Astrocyte (in vitro differentiated cells and primary cell): Measurements from ENCODE around the gene ADNP2. TPM values are rescaled to one million over a fixed set of nuclear protein-coding genes. Genes with fewer than 3 reads are reported as not detected.

Experiments used
- DNase-seq: peaks from one replicate; pipeline ENCODE4 v3.0.0-alpha.2; 2010; ENCODE audit warnings: low read depth
- FAIRE-seq: peaks from 2 replicates; lab custom pipeline; 2011; peaks lifted over from hg19 to GRCh38; lab: Jason Lieb, UNC
- H2AFZ ChIP-seq: 2 replicates; pipeline ENCODE4 v1.6.0; 2012; ENCODE audit warnings: low read depth, low read length, inconsistent platforms
- H3K27ac ChIP-seq: 2 replicates; pipeline ENCODE4 v1.5.1; 2011; ENCODE audit warnings: low read depth, low read length, inconsistent platforms
- H3K27me3 ChIP-seq: 2 replicates; pipeline ENCODE4 v1.6.0; 2011; ENCODE audit warnings: low read length, inconsistent platforms; ENCODE audit not compliant: insufficient read depth
- H3K36me3 ChIP-seq: 2 replicates; pipeline ENCODE4 v1.5.1; 2011; ENCODE audit warnings: low read length, inconsistent platforms; ENCODE audit not compliant: insufficient read depth
- H3K4me1 ChIP-seq: 2 replicates; pipeline ENCODE4 v1.5.1; 2011; ENCODE audit warnings: low read length, inconsistent platforms; ENCODE audit not compliant: insufficient read depth
- H3K4me2 ChIP-seq: 2 replicates; pipeline ENCODE4 v1.6.0; 2012; ENCODE audit warnings: low read length, inconsistent platforms
- H3K4me3 ChIP-seq: 2 replicates; pipeline ENCODE4 v1.5.1; 2011; ENCODE audit warnings: low read depth, mild to moderate bottlenecking, low read length, inconsistent platforms; ENCODE audit not compliant: insufficient read depth
- H3K79me2 ChIP-seq: 2 replicates; pipeline ENCODE4 v1.6.0; 2012; ENCODE audit warnings: mild to moderate bottlenecking, low read length, inconsistent platforms; ENCODE audit not compliant: insufficient read depth
- H3K9ac ChIP-seq: 2 replicates; pipeline ENCODE4 v1.6.0; 2012; ENCODE audit warnings: mild to moderate bottlenecking, low read length, inconsistent platforms
- H3K9me3 ChIP-seq: 2 replicates; pipeline ENCODE4 v1.5.1; 2012; ENCODE audit warnings: low read depth, mild to moderate bottlenecking, low read length, inconsistent platforms; ENCODE audit not compliant: insufficient read depth
- H4K20me1 ChIP-seq: 2 replicates; pipeline ENCODE4 v1.6.0; 2012; ENCODE audit warnings: low read length, inconsistent platforms; ENCODE audit not compliant: insufficient read depth
- H3K27ac Mint-ChIP-seq: one replicate; pipeline ENCODE4 v1.8.0; 2021; ENCODE audit warnings: mild to moderate bottlenecking, mixed read lengths; ENCODE audit not compliant: unreplicated experiment
- H3K27me3 Mint-ChIP-seq: one replicate; pipeline ENCODE4 v1.8.0; 2021; ENCODE audit warnings: low read depth, mixed read lengths; ENCODE audit not compliant: unreplicated experiment
- H3K36me3 Mint-ChIP-seq: one replicate; pipeline ENCODE4 v1.8.0; 2021; ENCODE audit warnings: low read depth, mixed read lengths; ENCODE audit not compliant: unreplicated experiment
- H3K4me1 Mint-ChIP-seq: one replicate; pipeline ENCODE4 v1.8.0; 2021; ENCODE audit warnings: low read depth, mixed read lengths; ENCODE audit not compliant: unreplicated experiment
- H3K4me3 Mint-ChIP-seq: one replicate; pipeline ENCODE4 v1.8.0; 2021; ENCODE audit warnings: mild to moderate bottlenecking, moderate library complexity, mixed read lengths; ENCODE audit not compliant: unreplicated experiment
- H3K9me3 Mint-ChIP-seq: one replicate; pipeline ENCODE4 v1.8.0; 2021; ENCODE audit warnings: mild to moderate bottlenecking, mixed read lengths; ENCODE audit not compliant: unreplicated experiment
- CTCF ChIP-seq: IDR thresholded peaks from 2 replicates; pipeline ENCODE4 v1.5.1; 2011; ENCODE audit warnings: low read depth, mild to moderate bottlenecking, inconsistent platforms, low read length, moderate library complexity; ENCODE audit not compliant: insufficient read depth
- EZH2 ChIP-seq: IDR thresholded peaks from 2 replicates; pipeline ENCODE4 v1.6.1; 2012; ENCODE audit warnings: mild to moderate bottlenecking, low read length, inconsistent platforms; ENCODE audit not compliant: insufficient read depth
- total RNA-seq: library from RNA; stranded (reverse); gene quantifications from 2 replicates; pipeline ENCODE4 v1.2.1, GENCODE V29; 2021

Gene ADNP2
- total RNA-seq, 1 donor from 2014 or later = 20.5 TPM

- H3K9ac ChIP-seq = no peak overlapping the region
- TF ChIP-seq CTCF (no peak), EZH2 (no peak)
- no peak overlapping the region for H3K4me2 ChIP-seq
- no peak overlapping the region for H3K27ac ChIP-seq
- no peaks in the 10 kb centered on the region for H3K27me3 ChIP-seq
- Mint-ChIP-seq H3K4me3 (no peak overlapping the region), H3K4me1 (no peaks in the 10 kb centered on the region), H3K9me3 (peaks cover 2% of the 10 kb centered on the region), H3K27me3 (no peaks in the 10 kb centered on the region), H3K36me3 (peaks cover 16% of the 10 kb centered on the region), H3K27ac (no peak overlapping the region)
- DNase-seq (no peak), FAIRE-seq (no peak)
- H3K79me2 ChIP-seq = no peaks in the 10 kb centered on the region
- no peak overlapping the region for H2AFZ ChIP-seq
- no peaks in the 10 kb centered on the region for H3K9me3 ChIP-seq
- H4K20me1 ChIP-seq = peaks cover 25% of the 10 kb centered on the region
- no peaks in the 10 kb centered on the region for H3K4me1 ChIP-seq
- H3K4me3 ChIP-seq = no peak overlapping the region
- no peaks in the 10 kb centered on the region for H3K36me3 ChIP-seq
Observed at GRCh38 chr18:80158365-80158764, 49.3 kb downstream of the ADNP2 start.

GRCh38 chr18:80159713-80160636, 50.9 kb downstream of the ADNP2 start:
- no peak overlapping the region for H3K4me3 ChIP-seq
- H3K36me3 Mint-ChIP-seq = peaks cover 32% of the 10 kb centered on the region
- no peak for DNase-seq

More at GRCh38 chr18:80159713-80160636, 50.9 kb downstream of the ADNP2 start:
- H4K20me1 ChIP-seq = peaks cover 18% of the 10 kb centered on the region
- no peaks in the 10 kb centered on the region for H3K36me3 ChIP-seq
- FAIRE-seq = no peak
- H3K27me3 ChIP-seq = no peaks in the 10 kb centered on the region
- H2AFZ ChIP-seq = no peak overlapping the region
- TF ChIP-seq CTCF (peak; percentile 8), EZH2 (no peak)
- no peak overlapping the region for H3K27ac Mint-ChIP-seq
- no peaks in the 10 kb centered on the region for H3K9me3 ChIP-seq
- H3K4me1 ChIP-seq = no peaks in the 10 kb centered on the region
- H3K4me1 Mint-ChIP-seq = no peaks in the 10 kb centered on the region
- no peaks in the 10 kb centered on the region for H3K79me2 ChIP-seq
- peaks cover 12% of the 10 kb centered on the region for H3K9me3 Mint-ChIP-seq
- H3K4me3 Mint-ChIP-seq = no peak overlapping the region
- no peak overlapping the region for H3K27ac ChIP-seq
- no peak overlapping the region for H3K9ac ChIP-seq
- H3K27me3 Mint-ChIP-seq = no peaks in the 10 kb centered on the region
- no peak overlapping the region for H3K4me2 ChIP-seq
